Aorta (tissue), 5 donors: ENCODE data around the gene GLT8D1. TPM values are rescaled to one million over a fixed set of nuclear protein-coding genes. Genes with fewer than 3 reads are reported as not detected.

Experiments
- ATAC-seq: fragments of 200-7000 bp; cut with Tn5 transposase; one replicate; pipeline ENCODE4 v1.9.1; 2022; ENCODE audit warnings: moderate library complexity; ENCODE audit not compliant: low FRiP score
- DNase-seq, 2 donors: peaks; one replicate each; pipeline ENCODE4 v3.0.0-alpha.2; 2020
- H3K27ac ChIP-seq, 2 donors: one replicate each; pipeline ENCODE4 v1.5.1; 2013; ENCODE audit warnings: low read length in 2 of 2, mild to moderate bottlenecking in 2 of 2, moderate library complexity in 2 of 2, control low read depth in 1 of 2, inconsistent platforms in 1 of 2, low read depth in 1 of 2
- H3K27me3 ChIP-seq, 2 donors: one replicate each; pipeline ENCODE4 v1.6.1; 2013; ENCODE audit warnings: control low read depth in 1 of 2, low read length in 1 of 2, mild to moderate bottlenecking in 1 of 2, moderate library complexity in 1 of 2; ENCODE audit not compliant: insufficient read depth in 2 of 2, control insufficient read depth in 1 of 2
- H3K36me3 ChIP-seq, 2 donors: one replicate each; pipeline ENCODE4 v1.6.1; 2013; ENCODE audit warnings: control low read depth in 1 of 2, low read length in 1 of 2, mild to moderate bottlenecking in 1 of 2; ENCODE audit not compliant: insufficient read depth in 2 of 2, control insufficient read depth in 1 of 2
- H3K4me1 ChIP-seq, 2 donors: one replicate each; pipeline ENCODE4 v1.6.1; 2013; ENCODE audit warnings: low read length in 2 of 2, control low read depth in 1 of 2, mild to moderate bottlenecking in 1 of 2, moderate library complexity in 1 of 2; ENCODE audit not compliant: insufficient read depth in 2 of 2, control insufficient read depth in 1 of 2
- H3K4me3 ChIP-seq, 2 donors: one replicate each; pipeline ENCODE4 v1.5.1; 2013; ENCODE audit warnings: low read length in 2 of 2, control low read depth in 1 of 2, mild to moderate bottlenecking in 1 of 2
- H3K9me3 ChIP-seq: one replicate; pipeline ENCODE4 v1.6.1; 2013; ENCODE audit warnings: mild to moderate bottlenecking, low read length; ENCODE audit not compliant: control insufficient read depth
- WGBS, 2 donors: extraction: QIAGEN DNeasy Blood & Tissue Kit; methylation state at CpG; one replicate each; pipeline ENCODE4 v1.1.7; 2013; 5-methylcytosine and 5-hydroxymethylcytosine counted together
- intact Hi-C, 2 donors: fragments of 100-400 bp; cut with DNase I; formaldehyde crosslinking; loops; one replicate each; pipeline versions ENCODE4 v1.14.2 to v1.15.0; 2022
- polyA plus RNA-seq, 2 donors: library from polyadenylated mRNA; stranded (reverse); fragments of 200-250 nt; gene quantifications; one replicate each; pipeline ENCODE4 v1.2.3, GENCODE V29; 2013
- total RNA-seq, 2 donors: library from RNA; stranded (reverse); fragmentation: NEBNext Ultra II Directional; extraction: Animal tissue kit (Norgen Biotek cat#: 25700); gene quantifications; one replicate each; pipeline ENCODE4 v1.2.1, GENCODE V29; 2021
- donor health status: healthy with polysubstance abuse.
- donor health status: Bipolar disorder and iron deficiency.
- donor health status: DM: no; HTN: no; CAD: no.
- donor health status: DM: no; HTN: no; CAD: no.
- donor health status: DM: yes; HTN: yes; CAD: no.

Gene GLT8D1
- total and polyA plus RNA-seq, 4 donors: 26.0 to 59.5 (median 38.6) TPM

- Histone ChIP-seq H3K36me3 (no peaks in the 10 kb centered on the region), H3K27me3 (no peaks in the 10 kb centered on the region), H3K4me1 (peaks cover 0 to 3% of the 10 kb centered on the region in 2 donors), H3K9me3 (no peaks in the 10 kb centered on the region), H3K27ac (no peak overlapping the region), H3K4me3 (no peak overlapping the region)
- 89 to 90% methylated on average over 7 of the region's 7 CpGs for WGBS, 2 donors
- DNase-seq (no peak), ATAC-seq (no peak)
- intact Hi-C loops: no loop called here
Observed at GRCh38 chr3:52703341-52703740, 2.2 kb downstream of the GLT8D1 start.

GRCh38 chr3:52697632-52697965, 8.0 kb downstream of the GLT8D1 start:
- intact Hi-C loops: no loop called here

GRCh38 chr3:52696830-52697631, 8.6 kb downstream of the GLT8D1 start:
- WGBS, 2 donors: 57 to 61% methylated on average over 2 of the region's 2 CpGs
- Histone ChIP-seq H3K27ac (no peak overlapping the region), H3K4me3 (no peak overlapping the region), H3K9me3 (no peaks in the 10 kb centered on the region), H3K27me3 (no peaks in the 10 kb centered on the region), H3K4me1 (no peaks in the 10 kb centered on the region), H3K36me3 (peaks cover 15 to 23% of the 10 kb centered on the region in 2 donors)
- no peak for ATAC-seq
- no peak for DNase-seq
- intact Hi-C loops: no loop called here

More at GRCh38 chr3:52697632-52697965, 8.0 kb downstream of the GLT8D1 start:
- no peaks in the 10 kb centered on the region for H3K4me1 ChIP-seq
- H3K27ac ChIP-seq: no peak overlapping the region
- no peaks in the 10 kb centered on the region for H3K9me3 ChIP-seq
- H3K27me3 ChIP-seq: no peaks in the 10 kb centered on the region
- WGBS, 2 donors: 90 to 93% methylated on average over 4 of the region's 4 CpGs
- no peak overlapping the region for H3K4me3 ChIP-seq
- no peak for DNase-seq
- ATAC-seq: no peak
- peaks cover 15 to 23% of the 10 kb centered on the region in 2 donors for H3K36me3 ChIP-seq

GRCh38 chr3:52695798-52696671, 9.6 kb downstream of the GLT8D1 start:
- H3K4me3 ChIP-seq: no peak overlapping the region
- intact Hi-C loops: no loop called here
- H3K27me3 ChIP-seq: no peaks in the 10 kb centered on the region
- ATAC-seq: no peak
- H3K27ac ChIP-seq: no peak overlapping the region
- 65 to 79% methylated on average over 4 of the region's 4 CpGs for WGBS, 2 donors
- peaks cover 15 to 23% of the 10 kb centered on the region in 2 donors for H3K36me3 ChIP-seq
- no peaks in the 10 kb centered on the region for H3K4me1 ChIP-seq
- no peak for DNase-seq
- no peaks in the 10 kb centered on the region for H3K9me3 ChIP-seq

- intact Hi-C loops: no loop called here
- Histone ChIP-seq H3K27ac (no peak overlapping the region), H3K4me1 (no peaks in the 10 kb centered on the region), H3K4me3 (no peak overlapping the region), H3K27me3 (no peaks in the 10 kb centered on the region), H3K9me3 (no peaks in the 10 kb centered on the region), H3K36me3 (peaks cover 15 to 26% of the 10 kb centered on the region in 2 donors)
- DNase-seq (no peak), ATAC-seq (no peak)
- WGBS, 2 donors: 59 to 61% methylated on average over 7 of the region's 7 CpGs
Observed at GRCh38 chr3:52694528-52695189, 10.9 kb downstream of the GLT8D1 start.

- Histone ChIP-seq H3K27me3 (no peaks in the 10 kb centered on the region), H3K4me3 (no peak overlapping the region), H3K27ac (no peak overlapping the region), H3K9me3 (no peaks in the 10 kb centered on the region), H3K36me3 (peaks cover 19 to 26% of the 10 kb centered on the region in 2 donors), H3K4me1 (no peaks in the 10 kb centered on the region)
- intact Hi-C loops: no loop called here
- ATAC-seq (no peak), DNase-seq (no peak)
Observed at GRCh38 chr3:52693071-52693470, 12.5 kb downstream of the GLT8D1 start.

GRCh38 chr3:52690560-52690959, 15.0 kb downstream of the GLT8D1 start:
- DNase-seq: no peak
- no peaks in the 10 kb centered on the region for H3K27me3 ChIP-seq
- WGBS, 2 donors: 81 to 88% methylated on average over 2 of the region's 2 CpGs

GRCh38 chr3:52689151-52689550, 16.4 kb downstream of the GLT8D1 start:
- H3K27me3 ChIP-seq: no peaks in the 10 kb centered on the region
- no peaks in the 10 kb centered on the region for H3K4me1 ChIP-seq
- intact Hi-C loops: no loop called here
- 79 to 80% methylated on average over 3 of the region's 3 CpGs for WGBS, 2 donors
- H3K27ac ChIP-seq: no peak overlapping the region
- H3K4me3 ChIP-seq: no peak overlapping the region
- ATAC-seq (no peak), DNase-seq (no peak)
- H3K36me3 ChIP-seq: peaks cover 13% of the 10 kb centered on the region in 2 donors
- H3K9me3 ChIP-seq: no peaks in the 10 kb centered on the region

More at GRCh38 chr3:52690560-52690959, 15.0 kb downstream of the GLT8D1 start:
- ATAC-seq: no peak
- Histone ChIP-seq H3K27ac (no peak overlapping the region), H3K36me3 (peaks cover 15 to 18% of the 10 kb centered on the region in 2 donors), H3K4me3 (no peak overlapping the region), H3K9me3 (no peaks in the 10 kb centered on the region), H3K4me1 (no peaks in the 10 kb centered on the region)
- intact Hi-C loops: no loop called here
